HFF-Myc (cell line): ENCODE measurements around the gene AMIGO2.

Experiments
- DNase-seq: peaks from one replicate; pipeline ENCODE4 v3.0.0-alpha.2; 2011; ENCODE audit warnings: low read depth; ENCODE audit errors: extremely low read depth
- H3K4me3 ChIP-seq: replicated peaks from 2 replicates; pipeline ENCODE4 v1.5.1; 2011; ENCODE audit warnings: low read depth, mild to moderate bottlenecking, control low read depth, low read length
- CTCF ChIP-seq: IDR thresholded peaks from 2 replicates; pipeline ENCODE4 v1.5.1; 2012; ENCODE audit warnings: mild to moderate bottlenecking, low read depth, low read length, control low read depth; ENCODE audit errors: missing control alignments

AMIGO2 gene

DNA sequence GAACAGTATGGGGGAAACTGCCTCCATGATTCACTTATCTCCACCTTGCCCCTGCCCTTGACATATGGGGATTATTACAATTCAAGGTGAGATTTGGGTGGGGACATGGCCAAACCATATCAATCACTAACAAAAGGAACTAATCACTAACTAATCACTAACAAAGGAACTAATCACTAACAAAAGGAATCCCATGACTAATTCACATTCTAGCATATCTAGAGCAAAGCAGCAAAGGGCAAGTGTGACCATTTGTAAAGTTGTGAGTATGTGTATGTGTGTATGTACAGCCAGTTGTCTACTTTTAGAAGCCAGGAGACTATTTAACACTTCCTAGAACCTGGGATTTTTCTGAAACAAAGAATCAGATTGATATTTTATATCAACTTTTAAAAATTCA, 31.2 kb downstream of the AMIGO2 start:
- no peak overlapping the region for H3K4me3 ChIP-seq
- DNase-seq: no peak
- no peak for TF ChIP-seq CTCF

GRCh38 chr12:47041327-47041726, 38.4 kb downstream of the AMIGO2 start:
- TF ChIP-seq CTCF: no peak
- no peak for DNase-seq
- H3K4me3 ChIP-seq: no peak overlapping the region

GRCh38 chr12:47039756-47040155, 40.0 kb downstream of the AMIGO2 start:
- DNase-seq: no peak
- H3K4me3 ChIP-seq: no peak overlapping the region
- no peak for TF ChIP-seq CTCF

- no peak for TF ChIP-seq CTCF
- DNase-seq: no peak
- no peak overlapping the region for H3K4me3 ChIP-seq
Observed at GRCh38 chr12:47039079-47039478, 40.7 kb downstream of the AMIGO2 start.

- DNase-seq: no peak
- no peak for TF ChIP-seq CTCF
- no peak overlapping the region for H3K4me3 ChIP-seq
Observed at GRCh38 chr12:47038270-47038748, 41.5 kb downstream of the AMIGO2 start.

- TF ChIP-seq CTCF: no peak
- no peak overlapping the region for H3K4me3 ChIP-seq
- no peak for DNase-seq
Observed at GRCh38 chr12:47035484-47035883, 44.3 kb downstream of the AMIGO2 start.

- TF ChIP-seq CTCF: no peak
- DNase-seq: no peak
- H3K4me3 ChIP-seq: no peak overlapping the region
Observed at GRCh38 chr12:47034661-47035060, 45.1 kb downstream of the AMIGO2 start.
